Eye (tissue), 1 donor: ENCODE results near the gene TMPRSS11E.
"Not testable (repeated sequence)": the region's sequence is repeated elsewhere in the genome, so short reads cannot be mapped to it uniquely, and the experiment has no call there.

Source experiments
- DNase-seq: peaks from one replicate; pipeline ENCODE4 v3.0.0-alpha.2; 2015

TMPRSS11E gene

GRCh38 chr4:68447201-68447600, at the start of gene TMPRSS11E:
TSS of gene TMPRSS11E (plus strand) at chr4:68447463. CDS start at chr4:68447513, 50 bp downstream.
- DNase-seq: no peak

GRCh38 chr4:68399306-68399705, 48.0 kb upstream of the TMPRSS11E start:
- DNase-seq: no peak

- DNase-seq: no peak
Observed at GRCh38 chr4:68401231-68401630, 46.0 kb upstream of the TMPRSS11E start.

GRCh38 chr4:68404153-68404552, 43.1 kb upstream of the TMPRSS11E start:
- no peak for DNase-seq

GRCh38 chr4:68405718-68406478, 41.4 kb upstream of the TMPRSS11E start:
- not testable (repeated sequence) for DNase-seq

GRCh38 chr4:68406479-68406859, 40.8 kb upstream of the TMPRSS11E start:
- no peak for DNase-seq

- not testable (repeated sequence) for DNase-seq
Observed at GRCh38 chr4:68407015-68407867, 40.0 kb upstream of the TMPRSS11E start.

GRCh38 chr4:68407868-68408190, 39.4 kb upstream of the TMPRSS11E start:
- DNase-seq: no peak

GRCh38 chr4:68410149-68410548, 37.1 kb upstream of the TMPRSS11E start:
- DNase-seq: no peak

- DNase-seq: no peak
Observed at GRCh38 chr4:68410643-68411042, 36.6 kb upstream of the TMPRSS11E start.

- not testable (repeated sequence) for DNase-seq
Observed at GRCh38 chr4:68412031-68412430, 35.2 kb upstream of the TMPRSS11E start.

GRCh38 chr4:68416591-68416990, 30.7 kb upstream of the TMPRSS11E start:
- DNase-seq: no peak

- DNase-seq: no peak
Observed at GRCh38 chr4:68426516-68426915, 20.7 kb upstream of the TMPRSS11E start.

GRCh38 chr4:68430337-68430736, 16.9 kb upstream of the TMPRSS11E start:
- no peak for DNase-seq

GRCh38 chr4:68432320-68432719, 14.9 kb upstream of the TMPRSS11E start:
- DNase-seq: no peak

- DNase-seq: no peak
Observed at GRCh38 chr4:68433582-68433981, 13.7 kb upstream of the TMPRSS11E start.

- DNase-seq: no peak
Observed at GRCh38 chr4:68434277-68434676, 13.0 kb upstream of the TMPRSS11E start.

- no peak for DNase-seq
Observed at GRCh38 chr4:68434836-68435235, 12.4 kb upstream of the TMPRSS11E start.

GRCh38 chr4:68445111-68445510, 2.2 kb upstream of the TMPRSS11E start:
- DNase-seq: no peak

GRCh38 chr4:68451246-68452211, 4.3 kb downstream of the TMPRSS11E start:
- no peak for DNase-seq

- no peak for DNase-seq
Observed at GRCh38 chr4:68460085-68460484, 12.8 kb downstream of the TMPRSS11E start.

- DNase-seq: no peak
Observed at GRCh38 chr4:68461790-68462189, 14.5 kb downstream of the TMPRSS11E start.

GRCh38 chr4:68462691-68463090, 15.4 kb downstream of the TMPRSS11E start:
- no peak for DNase-seq
